Limb (tissue), 2 donors: ENCODE results near the gene WHAMM.

ENCODE experiments used
- DNase-seq, 2 donors: peaks; one replicate each; pipeline ENCODE4 v3.0.0-alpha.2; 2016; ENCODE audit errors: extremely low spot score in 2 of 2

The WHAMM gene

GRCh38 chr15:82838096-82838735, 28.8 kb downstream of the WHAMM start:
- no peak for DNase-seq

DNA sequence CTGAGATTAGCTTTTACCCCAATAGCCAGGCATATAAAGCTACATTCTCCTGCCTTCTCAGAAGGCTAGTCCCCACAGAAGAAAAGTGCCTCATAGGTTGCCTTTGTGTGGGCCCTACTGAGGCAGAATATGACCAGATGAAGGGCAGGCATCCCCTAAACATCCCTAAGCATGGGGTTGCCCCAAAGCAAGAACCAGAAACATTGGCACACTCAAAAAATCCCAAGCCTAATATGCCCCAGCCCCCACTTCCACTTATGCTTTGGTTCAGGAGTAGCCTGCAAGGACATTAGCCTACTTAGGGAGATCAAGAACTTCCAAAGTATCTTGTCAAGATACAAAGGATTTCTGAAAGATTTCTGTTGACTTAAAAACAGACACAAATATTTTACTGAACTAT, 29.7 kb downstream of the WHAMM start:
- DNase-seq, result no peak

DNA sequence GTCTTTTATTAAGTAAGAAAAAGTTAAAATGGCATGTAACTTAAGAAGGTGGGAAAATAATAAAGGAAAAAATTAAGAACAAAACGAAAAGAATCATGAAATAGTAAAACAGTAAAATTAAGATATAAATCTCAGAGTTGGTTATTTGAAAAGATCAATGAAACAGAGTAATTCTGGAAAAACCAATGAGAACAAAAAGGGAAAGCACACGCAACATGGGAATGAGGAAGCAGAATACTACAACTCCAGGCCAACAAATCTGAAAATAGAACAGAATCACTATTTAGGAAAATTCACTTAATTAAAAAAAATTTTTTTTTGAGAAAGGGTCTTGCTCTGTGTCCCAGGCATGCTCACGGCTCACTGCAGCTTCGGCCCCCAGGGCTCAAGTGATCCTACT, 30.7 kb downstream of the WHAMM start:
- DNase-seq, result no peak

DNA sequence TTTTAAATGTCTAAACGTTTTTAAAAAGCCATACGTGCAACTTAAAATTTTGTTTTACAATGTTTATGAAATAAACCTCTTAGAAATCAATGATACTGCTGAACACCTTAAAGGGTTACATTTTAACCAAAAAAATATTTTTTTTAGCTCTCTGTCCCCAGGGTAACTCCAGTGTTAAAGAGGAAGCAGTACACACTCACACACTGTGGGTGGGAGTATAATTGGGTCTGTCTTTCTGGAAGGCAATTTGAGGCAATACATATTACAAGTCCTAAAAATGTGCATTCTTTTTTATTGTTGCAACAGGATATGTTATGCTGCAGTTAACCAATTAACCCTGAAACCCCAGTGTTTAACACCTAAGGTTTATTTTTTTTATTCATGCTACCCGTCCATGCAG, 34.1 kb downstream of the WHAMM start:
- DNase-seq, result no peak

GRCh38 chr15:82845686-82846085, 36.3 kb downstream of the WHAMM start:
- no peak for DNase-seq

DNA sequence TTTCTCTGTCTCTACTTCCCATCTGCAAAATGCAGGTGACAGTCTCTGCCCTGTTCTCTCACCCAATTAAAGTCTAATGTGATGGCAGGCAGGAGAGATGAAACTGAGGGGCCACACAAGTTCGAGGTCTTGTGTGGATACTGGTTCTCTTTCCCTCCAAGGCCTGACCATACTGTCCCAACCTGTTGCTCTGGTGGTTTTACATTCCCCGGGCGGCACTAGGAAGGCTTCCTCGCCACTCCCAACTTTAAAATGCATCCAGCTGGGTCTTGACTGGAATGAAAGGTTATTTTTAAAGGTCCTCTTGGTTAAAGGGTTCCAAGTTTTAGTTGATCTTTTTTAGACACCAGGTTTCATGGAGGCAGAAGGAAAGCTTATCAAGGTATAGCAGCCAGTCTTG, 37.2 kb downstream of the WHAMM start:
- DNase-seq, result no peak

DNA sequence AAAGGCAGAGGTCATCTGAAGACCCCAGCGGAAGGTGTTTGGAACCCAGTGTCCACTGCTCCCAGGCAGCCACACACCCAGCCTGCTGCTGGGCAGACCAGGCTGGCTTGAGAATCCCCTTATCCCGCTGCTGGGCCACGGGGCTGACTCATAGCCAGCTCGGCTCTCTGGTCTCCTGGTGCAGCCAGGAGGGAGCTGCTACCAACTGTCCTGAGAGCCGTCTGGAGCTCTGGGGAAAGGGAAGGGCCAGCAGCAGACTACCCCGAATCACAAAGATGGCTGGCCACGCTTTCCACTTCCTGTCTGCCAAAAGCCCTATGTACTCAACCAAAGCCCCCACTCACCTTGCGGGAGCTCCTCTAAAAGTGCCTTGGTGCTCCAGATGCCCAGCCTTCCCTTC, 38.3 kb downstream of the WHAMM start:
- DNase-seq, result no peak

DNA sequence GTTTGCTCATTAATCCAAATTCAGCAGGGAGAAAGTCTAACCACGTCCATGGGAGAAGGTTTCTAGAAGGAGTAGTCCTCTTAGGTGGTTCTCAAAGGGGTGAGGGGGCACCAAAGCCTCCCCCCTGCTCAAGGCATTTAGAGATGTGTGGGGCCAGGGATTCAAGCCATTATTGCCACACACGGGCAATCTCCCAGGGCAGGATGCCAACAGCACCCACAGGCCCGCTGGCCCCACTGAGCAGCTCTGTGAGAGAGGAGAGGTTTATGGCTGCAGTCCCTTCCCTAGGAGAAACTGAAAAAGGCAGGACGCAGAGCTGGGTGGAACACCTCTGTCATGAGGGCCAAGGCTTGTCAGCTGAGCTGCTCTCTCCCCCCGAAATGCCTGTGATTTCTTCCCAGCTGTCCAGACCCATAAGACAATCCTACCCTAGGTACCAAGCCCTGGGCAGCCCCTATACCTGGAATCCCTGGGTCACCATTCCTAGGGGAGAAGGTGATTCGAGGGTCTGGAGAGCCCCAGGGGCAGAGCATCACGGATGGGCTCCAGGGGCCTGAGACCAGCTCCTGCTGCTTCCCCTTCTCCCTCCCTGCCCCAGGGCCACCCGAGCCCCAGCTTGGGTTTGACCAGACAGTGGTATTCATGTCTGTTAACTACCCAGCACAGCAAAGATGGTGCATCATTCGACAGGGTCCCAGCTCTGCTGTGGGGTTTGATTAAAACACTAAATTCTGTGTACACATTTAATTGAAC, 39.0 kb downstream of the WHAMM start:
- DNase-seq, result no peak

GRCh38 chr15:82849556-82850512, 40.4 kb downstream of the WHAMM start:
- peak; percentile 53 to 70 for DNase-seq

GRCh38 chr15:82850731-82851130, 41.3 kb downstream of the WHAMM start:
- DNase-seq, result peak in 1 of 2 donors; percentile 41

- DNase-seq, result no peak
These were observed 42.0 kb downstream of the WHAMM start for GRCh38 chr15:82851306-82851850.

DNA sequence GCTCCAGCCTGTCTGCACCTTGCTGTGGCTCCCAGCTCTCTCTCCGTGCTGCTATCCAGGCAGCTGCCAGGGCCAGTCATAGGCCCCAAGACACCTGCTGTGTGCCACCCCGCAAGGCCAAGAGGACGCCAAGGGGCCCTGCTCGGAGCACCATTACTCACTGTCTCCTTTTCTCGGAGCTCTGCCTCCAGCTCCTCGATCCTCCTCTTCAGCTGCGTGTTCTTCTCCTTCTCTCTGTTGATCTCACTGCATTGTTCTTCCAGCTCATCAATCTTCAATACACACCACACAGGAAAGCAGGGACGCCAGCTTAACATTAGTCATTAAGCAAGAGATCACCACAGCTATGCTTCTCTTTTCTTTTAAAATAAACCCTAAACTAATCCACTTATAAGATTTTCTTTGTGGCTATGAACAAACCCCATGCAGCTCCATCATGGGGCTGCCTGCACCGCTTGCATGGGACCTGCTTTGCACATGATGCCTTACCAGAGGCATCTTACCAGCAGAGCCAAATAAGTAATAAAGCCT, 42.6 kb downstream of the WHAMM start:
- no peak for DNase-seq

DNA sequence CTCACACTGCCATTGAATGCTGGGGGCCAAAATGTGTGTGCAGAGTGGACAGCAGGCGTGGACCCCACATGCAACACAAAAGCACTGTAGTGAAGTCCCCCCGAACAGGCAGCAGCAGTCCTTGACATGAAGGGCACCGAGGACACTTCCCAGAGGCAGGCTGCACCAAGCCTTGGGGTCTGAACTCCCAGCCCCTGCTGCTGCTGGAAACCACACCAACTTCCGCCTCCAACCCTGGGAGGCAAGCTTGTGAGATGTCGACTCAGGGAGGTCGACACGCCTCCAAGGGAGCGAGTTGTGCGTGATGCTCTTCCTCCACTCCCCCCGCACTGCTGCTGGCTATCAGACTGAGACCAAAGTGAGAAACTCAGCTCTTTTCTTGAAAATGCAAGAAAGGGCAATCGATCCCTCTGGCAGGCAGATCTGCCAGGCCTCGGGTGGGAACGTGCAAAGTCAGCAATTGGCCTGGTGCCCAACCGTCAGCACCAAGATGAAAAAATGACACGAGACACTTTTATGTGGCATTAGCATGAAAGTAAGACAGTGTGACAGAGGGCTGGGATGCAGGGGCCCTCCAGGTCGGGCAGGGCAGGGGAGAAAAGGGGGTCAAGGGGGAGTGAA, 43.6 kb downstream of the WHAMM start:
- no peak for DNase-seq

DNA sequence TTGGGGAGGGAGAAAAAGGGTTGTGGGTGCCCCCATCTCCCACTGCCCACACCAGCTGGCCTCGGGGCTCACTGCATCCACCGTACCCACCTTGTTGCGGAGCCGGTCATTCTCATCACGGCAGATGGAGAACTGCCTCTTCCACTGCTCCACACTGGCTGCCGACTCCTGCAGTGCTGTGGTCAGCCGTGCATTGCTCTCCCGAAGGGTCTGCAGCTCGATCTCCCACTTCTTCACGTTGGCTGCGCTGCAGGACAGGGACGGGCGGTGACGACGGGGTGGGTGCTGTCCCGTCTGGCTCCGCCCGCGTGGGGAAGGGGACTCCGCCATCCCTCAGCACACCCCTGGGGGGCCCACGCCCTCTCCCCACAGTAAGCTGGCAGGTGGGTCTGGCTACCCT, 45.1 kb downstream of the WHAMM start:
- DNase-seq, result no peak

GRCh38 chr15:82855286-82856100, 46.1 kb downstream of the WHAMM start:
- no peak for DNase-seq

GRCh38 chr15:82856397-82857170, 47.2 kb downstream of the WHAMM start:
- DNase-seq, result no peak

- DNase-seq, result no peak
These were observed 49.5 kb downstream of the WHAMM start for GRCh38 chr15:82858932-82859331.

- no peak for DNase-seq
These were observed 53.5 kb downstream of the WHAMM start for GRCh38 chr15:82862886-82863285.

- no peak for DNase-seq
These were observed 55.5 kb downstream of the WHAMM start for GRCh38 chr15:82864967-82865366.
